ENCODE data around the gene ABRACL.

DNA sequence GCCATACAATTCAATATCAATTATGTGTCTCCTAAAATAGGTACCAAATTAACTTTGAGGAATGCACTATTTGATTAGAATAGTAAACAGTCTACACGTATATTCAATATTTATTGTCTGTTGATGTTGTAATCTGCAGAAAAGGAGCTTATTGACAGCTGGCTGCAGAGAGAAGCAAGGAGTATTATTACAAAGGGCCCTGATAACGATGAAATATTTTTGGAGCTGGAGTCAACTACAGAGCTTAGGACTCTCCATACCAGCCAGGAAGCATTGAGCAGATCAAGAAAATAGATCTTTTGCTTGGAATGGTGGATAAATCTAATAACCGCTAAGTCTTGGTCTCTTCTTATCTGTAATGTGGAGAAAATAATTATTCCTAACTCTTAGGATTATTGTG lies 25.5 kb downstream of the ABRACL start:
- TF ChIP-seq, protein P1, sequence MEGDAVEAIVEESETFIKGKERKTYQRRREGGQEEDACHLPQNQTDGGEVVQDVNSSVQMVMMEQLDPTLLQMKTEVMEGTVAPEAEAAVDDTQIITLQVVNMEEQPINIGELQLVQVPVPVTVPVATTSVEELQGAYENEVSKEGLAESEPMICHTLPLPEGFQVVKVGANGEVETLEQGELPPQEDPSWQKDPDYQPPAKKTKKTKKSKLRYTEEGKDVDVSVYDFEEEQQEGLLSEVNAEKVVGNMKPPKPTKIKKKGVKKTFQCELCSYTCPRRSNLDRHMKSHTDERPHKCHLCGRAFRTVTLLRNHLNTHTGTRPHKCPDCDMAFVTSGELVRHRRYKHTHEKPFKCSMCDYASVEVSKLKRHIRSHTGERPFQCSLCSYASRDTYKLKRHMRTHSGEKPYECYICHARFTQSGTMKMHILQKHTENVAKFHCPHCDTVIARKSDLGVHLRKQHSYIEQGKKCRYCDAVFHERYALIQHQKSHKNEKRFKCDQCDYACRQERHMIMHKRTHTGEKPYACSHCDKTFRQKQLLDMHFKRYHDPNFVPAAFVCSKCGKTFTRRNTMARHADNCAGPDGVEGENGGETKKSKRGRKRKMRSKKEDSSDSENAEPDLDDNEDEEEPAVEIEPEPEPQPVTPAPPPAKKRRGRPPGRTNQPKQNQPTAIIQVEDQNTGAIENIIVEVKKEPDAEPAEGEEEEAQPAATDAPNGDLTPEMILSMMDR (conservative IDR thresholded peaks at IDR 0.05; ENCODE audit: low read length) = no peak
- no peak for TF ChIP-seq EZH2phosphoT487 (IDR thresholded peaks at IDR 0.05; ENCODE audit: borderline replicate concordance)

Measured in Loucy (cell line).